Measurements from ENCODE around the gene ACOD1.

DNA sequence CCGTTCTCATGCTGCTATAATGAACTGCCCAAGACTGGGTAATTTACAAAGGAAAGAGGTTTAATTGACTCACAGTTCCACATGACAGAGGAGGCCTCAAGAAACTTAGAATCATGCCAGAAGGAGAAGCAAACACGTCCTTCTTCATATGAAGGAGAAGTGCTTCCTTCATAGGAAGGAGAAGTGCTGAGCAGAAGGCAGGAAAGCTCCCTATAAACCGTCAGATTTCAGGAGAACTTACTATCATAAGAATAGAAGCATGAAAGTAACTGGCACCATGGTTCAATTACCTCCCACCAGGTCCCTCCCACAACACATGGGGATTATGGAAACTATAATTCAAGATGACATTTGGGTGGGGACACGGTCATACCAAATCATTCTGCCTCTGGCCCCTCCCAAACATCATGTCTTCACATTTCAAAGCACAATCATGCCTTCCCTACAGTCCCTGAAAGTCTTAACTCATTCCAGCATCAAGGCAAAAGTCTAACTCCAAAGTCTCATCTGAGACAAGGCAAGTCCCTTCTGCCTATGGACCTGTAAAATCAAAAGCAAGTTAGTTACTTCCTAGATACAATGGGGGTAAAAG lies 10.6 kb downstream of the ACOD1 start:
- TF ChIP-seq, protein P1, sequence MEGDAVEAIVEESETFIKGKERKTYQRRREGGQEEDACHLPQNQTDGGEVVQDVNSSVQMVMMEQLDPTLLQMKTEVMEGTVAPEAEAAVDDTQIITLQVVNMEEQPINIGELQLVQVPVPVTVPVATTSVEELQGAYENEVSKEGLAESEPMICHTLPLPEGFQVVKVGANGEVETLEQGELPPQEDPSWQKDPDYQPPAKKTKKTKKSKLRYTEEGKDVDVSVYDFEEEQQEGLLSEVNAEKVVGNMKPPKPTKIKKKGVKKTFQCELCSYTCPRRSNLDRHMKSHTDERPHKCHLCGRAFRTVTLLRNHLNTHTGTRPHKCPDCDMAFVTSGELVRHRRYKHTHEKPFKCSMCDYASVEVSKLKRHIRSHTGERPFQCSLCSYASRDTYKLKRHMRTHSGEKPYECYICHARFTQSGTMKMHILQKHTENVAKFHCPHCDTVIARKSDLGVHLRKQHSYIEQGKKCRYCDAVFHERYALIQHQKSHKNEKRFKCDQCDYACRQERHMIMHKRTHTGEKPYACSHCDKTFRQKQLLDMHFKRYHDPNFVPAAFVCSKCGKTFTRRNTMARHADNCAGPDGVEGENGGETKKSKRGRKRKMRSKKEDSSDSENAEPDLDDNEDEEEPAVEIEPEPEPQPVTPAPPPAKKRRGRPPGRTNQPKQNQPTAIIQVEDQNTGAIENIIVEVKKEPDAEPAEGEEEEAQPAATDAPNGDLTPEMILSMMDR (conservative IDR thresholded peaks at IDR 0.05), result no peak
- TF ChIP-seq EZH2 (IDR thresholded peaks at IDR 0.05; ENCODE audit: low read depth), result no peak

Measured in PC-9 (cell line).